A549 (cell line): ENCODE data around the gene GINS2. TPM values are rescaled to one million over a fixed set of nuclear protein-coding genes. Genes with fewer than 3 reads are reported as not detected.

Source experiments
- ATAC-seq, 2 experiments: fragments of 200-7000 bp in 1 of 2; fragments of >200 bp in 1 of 2; cut with Nextera tagmentation in 1 of 2; cut with Tn5 transposase in 1 of 2; 3 replicates each; pipeline versions ENCODE4 v1.8.0 to v1.9.1; 2018 to 2020; ENCODE audit warnings: mild to moderate bottlenecking in 1 of 2, moderate library complexity in 1 of 2
- CTCF ChIA-PET: fragments of 300-600 bp; sonication (Branson Sonifier 250); formaldehyde crosslinking; extraction: SDS; loops from one replicate; lab custom pipeline; 2021; ENCODE audit warnings: antibody characterized with exemption, inconsistent platforms; lab: Yijun Ruan, JAX
- POLR2A ChIA-PET: fragments of 350-600 bp; formaldehyde crosslinking; extraction: SDS; loops from one replicate; lab custom pipeline; 2021; ENCODE audit warnings: antibody characterized with exemption, inconsistent platforms; lab: Yijun Ruan, JAX
- DNase-seq, 2 experiments: peaks; one replicate each; pipeline versions ENCODE4 v3.0.0 to v3.0.0-alpha.2; 2011 to 2016; ENCODE audit warnings: low read depth in 1 of 2, low spot score in 1 of 2
- FAIRE-seq: peaks from 2 replicates; lab custom pipeline; 2011; peaks lifted over from hg19 to GRCh38; lab: Jason Lieb, UNC
- H3K27ac ChIP-seq, 2 experiments: fragments of >200 bp; sonication (Bioruptor Twin); formaldehyde crosslinking; 3 replicates each; pipeline ENCODE4 v1.5.1; 2016 to 2017
- H3K4me1 ChIP-seq: fragments of >200 bp; sonication (Bioruptor Twin); formaldehyde crosslinking; 3 replicates; pipeline ENCODE4 v1.6.1; 2016
- H3K4me2 ChIP-seq: fragments of >200 bp; sonication (Bioruptor Twin); formaldehyde crosslinking; 3 replicates; pipeline ENCODE4 v1.6.1; 2016
- H3K4me3 ChIP-seq: fragments of >200 bp; sonication (Bioruptor Twin); formaldehyde crosslinking; 3 replicates; pipeline ENCODE4 v1.5.1; 2016
- H3K9me3 ChIP-seq: fragments of >200 bp; sonication (Bioruptor Twin); formaldehyde crosslinking; 3 replicates; pipeline ENCODE4 v1.6.1; 2016
- BCL3 ChIP-seq: fragments of >200 bp; sonication (Bioruptor Twin); formaldehyde crosslinking; IDR thresholded peaks from 3 replicates; pipeline ENCODE4 v1.6.1; 2016
- CBX2 ChIP-seq: fragments of 200-600 bp; sonication (generic); IDR thresholded peaks from 2 replicates; pipeline ENCODE4 v1.6.1; 2016; ENCODE audit warnings: low read depth, mild to moderate bottlenecking, borderline replicate concordance
- CEBPB ChIP-seq, 2 experiments: fragments of >200 bp in 1 of 2; sonication (Bioruptor Twin) in 1 of 2; formaldehyde crosslinking in 1 of 2; IDR thresholded peaks; 2 replicates each; pipeline ENCODE4 v1.6.1; 2012 to 2016
- E2F6 ChIP-seq: IDR thresholded peaks from 2 replicates; pipeline ENCODE4 v1.6.1; 2012; ENCODE audit warnings: low read depth, borderline replicate concordance
- EP300 ChIP-seq, 2 experiments: fragments of >200 bp; sonication (Bioruptor Twin); formaldehyde crosslinking; IDR thresholded peaks; 2 replicates in 1 of 2; 3 replicates in 1 of 2; pipeline ENCODE4 v1.6.1; 2016 to 2017
- GATA3 ChIP-seq: IDR thresholded peaks from 2 replicates; pipeline ENCODE4 v1.6.1; 2012; ENCODE audit warnings: borderline replicate concordance
- HES2 ChIP-seq: fragments of >200 bp; sonication (Bioruptor Twin); formaldehyde crosslinking; IDR thresholded peaks from 2 replicates; pipeline ENCODE4 v1.6.1; 2016
- HOXB5 ChIP-seq: fragments of 250-450 bp; sonication (Bioruptor Pico); IDR thresholded peaks from 2 replicates; pipeline ENCODE4 v1.5.0; 2020; ENCODE audit warnings: mild to moderate bottlenecking, moderate library complexity
- MAX ChIP-seq: IDR thresholded peaks from 2 replicates; pipeline ENCODE4 v1.6.1; 2012
- MAZ ChIP-seq: fragments of 150-350 bp; IDR thresholded peaks from 2 replicates; pipeline ENCODE4 v1.6.1; 2014; ENCODE audit warnings: antibody characterized with exemption, low read depth, low read length, borderline replicate concordance
- NFE2L2 ChIP-seq: fragments of 150-350 bp; conservative IDR thresholded peaks from 2 replicates; pipeline ENCODE4 v1.6.1; 2014; ENCODE audit warnings: low read length
- NPAS2 ChIP-seq: fragments of 250-450 bp; sonication (Bioruptor Pico); IDR thresholded peaks from 2 replicates; pipeline ENCODE4 v1.8.0; 2022; ENCODE audit warnings: mild to moderate bottlenecking, moderate library complexity, borderline replicate concordance
- POLR2AphosphoS2 ChIP-seq: conservative IDR thresholded peaks from 2 replicates; pipeline ENCODE4 v1.6.1; 2012; ENCODE audit warnings: low read length, improper control_type of control experiment, inconsistent platforms
- RARB ChIP-seq: fragments of 250-450 bp; sonication (Bioruptor Pico); IDR thresholded peaks from 2 replicates; pipeline ENCODE4 v1.8.0; 2021; ENCODE audit warnings: mild to moderate bottlenecking, moderate library complexity
- RNF2 ChIP-seq: fragments of 200-600 bp; sonication (generic); IDR thresholded peaks from 2 replicates; pipeline ENCODE4 v1.6.1; 2016; ENCODE audit warnings: low read depth, mild to moderate bottlenecking, antibody characterized with exemption, moderate library complexity, borderline replicate concordance
- SMC3 ChIP-seq: fragments of >200 bp; sonication (Bioruptor Twin); formaldehyde crosslinking; IDR thresholded peaks from 3 replicates; pipeline ENCODE4 v1.6.1; 2018; ENCODE audit warnings: inconsistent platforms
- SREBF2 ChIP-seq: fragments of 450-650 bp; IDR thresholded peaks from 2 replicates; pipeline ENCODE4 v1.6.1; 2014; ENCODE audit warnings: mild to moderate bottlenecking, moderate library complexity
- WGBS: methylation state at CpG from one replicate; pipeline ENCODE4 v1.1.6; 2017; ENCODE audit errors: missing lambda C conversion rate; 5-methylcytosine and 5-hydroxymethylcytosine counted together
- polyA plus RNA-seq, 4 experiments: library from polyadenylated mRNA; depleted of rRNA in 3 of 4; stranded (reverse); fragments of >200 nt; fragmentation: RNase III in 1 of 4; extraction: RNeasy Plus Mini Kit Qiagen cat#74134 plus additional on column Dnase treatment in 1 of 4; gene quantifications; 2 replicates in 3 of 4; 3 replicates in 1 of 4; pipeline ENCODE4 v1.2.3, GENCODE V29; 2011 to 2017

The GINS2 gene
- polyA plus RNA-seq, 2 of the 4 experiments (the other 2 are of a cell fraction), result 25.4 to 28.7 TPM

- ChIA-PET CTCF (interaction anchor here (1.3 to 9.4 kb wide), 4 partner anchors 20 to 64 kb away, joined by 4 to 96 read pairs (median 14); no protein-coding TSS in a partner anchor), POLR2A (no interaction called here)
- Histone ChIP-seq H3K9me3 (no peaks in the 10 kb centered on the region), H3K4me1 (peaks cover 20% of the 10 kb centered on the region)
- FAIRE-seq, result no peak
- DNase-seq, result no peak
- no peak for TF ChIP-seq CBX2
- no peak for TF ChIP-seq RARB (CRISPR knock-in tag)
- TF ChIP-seq CEBPB (IDR thresholded peaks at IDR 0.05), result no peak
- TF ChIP-seq HOXB5 (CRISPR knock-in tag), result no peak
- no peak for TF ChIP-seq SMC3
- TF ChIP-seq POLR2AphosphoS2, result no peak
- TF ChIP-seq E2F6, result no peak
- no peak for TF ChIP-seq NPAS2 (CRISPR knock-in tag)
- TF ChIP-seq MAZ, result no peak
- TF ChIP-seq NFE2L2, result no peak
- TF ChIP-seq SREBF2, result no peak
- TF ChIP-seq, all 56 proteins: peak for 0
- Histone ChIP-seq H3K4me2 (no peak overlapping the region), H3K27ac (no peak overlapping the region), H3K4me3 (no peak overlapping the region)
- no peak for ATAC-seq
- WGBS, result 95% methylated on average over 59 of the region's 59 CpGs
Observed at GRCh38 chr16:85656351-85657266, 32.1 kb downstream of the GINS2 start.

GRCh38 chr16:85655216-85656129 is 33.3 kb downstream of the GINS2 start:
- no peak overlapping the region for H3K4me2 ChIP-seq
- H3K27ac ChIP-seq, result no peak overlapping the region
- POLR2A ChIA-PET, result interaction anchor here (0.7 kb wide), 1 partner anchor 44 kb away, joined by 3 read pairs; no protein-coding TSS in a partner anchor
- TF ChIP-seq BCL3, result no peak
- no peak for TF ChIP-seq MAX
- no peak for TF ChIP-seq EP300 (IDR thresholded peaks at IDR 0.05)
- no peak for TF ChIP-seq NPAS2 (CRISPR knock-in tag)
- no peak for TF ChIP-seq RNF2
- no peak for TF ChIP-seq NFE2L2
- no peak for TF ChIP-seq HES2
- no peak for TF ChIP-seq MAZ
- TF ChIP-seq GATA3, result no peak
- no peak overlapping the region for H3K4me3 ChIP-seq
- CTCF ChIA-PET, result interaction anchor here (1.3 to 9.4 kb wide), 3 partner anchors 21 to 62 kb away, joined by 4 to 96 read pairs (median 24); no protein-coding TSS in a partner anchor
- ATAC-seq (no peak), DNase-seq (no peak), FAIRE-seq (no peak)
- 91% methylated on average over 25 of the region's 35 CpGs for WGBS
- H3K4me1 ChIP-seq, result peaks cover 30% of the 10 kb centered on the region
- H3K9me3 ChIP-seq, result no peaks in the 10 kb centered on the region
